OCI-LY7 (cell line): ENCODE measurements around the gene CFAP20. TPM values are rescaled to one million over a fixed set of nuclear protein-coding genes. Genes with fewer than 3 reads are reported as not detected.

Experiments
- BruUV-seq: library from RNA; stranded (reverse); fragments of 400-500 nt; replicated peaks from 2 replicates; lab custom pipeline; 2021; lab: Mats Ljungman, UMichigan
- CTCF ChIA-PET: fragments of 300-600 bp; sonication (Branson Sonifier 250); formaldehyde crosslinking; loops from one replicate; lab custom pipeline; 2022; ENCODE audit warnings: antibody characterized with exemption; ENCODE audit not compliant: unreplicated experiment; lab: Charles Lee
- POLR2A ChIA-PET: fragments of 300-600 bp; sonication (Branson Sonifier 250); formaldehyde crosslinking; loops from one replicate; lab custom pipeline; 2022; ENCODE audit warnings: antibody characterized with exemption; lab: Charles Lee
- DNase-seq: peaks from one replicate; pipeline ENCODE4 v3.0.0-alpha.2; 2015; ENCODE audit warnings: low spot score
- H2AFZ ChIP-seq: fragments of 200-600 bp; sonication (generic), shearing (Covaris generic); 2 replicates; pipeline ENCODE4 v1.6.1; 2014; ENCODE audit warnings: mild to moderate bottlenecking, antibody characterized with exemption, low read length, moderate library complexity
- H3K27ac ChIP-seq: fragments of 200-600 bp; sonication (generic); 2 replicates; pipeline ENCODE4 v1.5.1; 2014; ENCODE audit warnings: mixed run types, low read depth, mild to moderate bottlenecking, moderate library complexity, low read length, inconsistent platforms; ENCODE audit not compliant: poor library complexity, severe bottlenecking
- H3K36me3 ChIP-seq: fragments of 200-600 bp; sonication (generic); 2 replicates; pipeline ENCODE4 v1.6.1; 2014; ENCODE audit warnings: mild to moderate bottlenecking, antibody characterized with exemption, low read length, moderate library complexity, mixed read lengths; ENCODE audit not compliant: insufficient read depth
- H3K4me1 ChIP-seq: fragments of 200-600 bp; sonication (generic); 2 replicates; pipeline ENCODE4 v1.5.1; 2014; ENCODE audit warnings: mild to moderate bottlenecking, low read length; ENCODE audit not compliant: insufficient read depth, poor library complexity, severe bottlenecking
- H3K4me2 ChIP-seq: fragments of 200-600 bp; sonication (generic); 2 replicates; pipeline ENCODE4 v1.6.1; 2014; ENCODE audit warnings: mild to moderate bottlenecking, low read length
- H3K4me3 ChIP-seq: fragments of 200-600 bp; sonication (generic); 2 replicates; pipeline ENCODE4 v1.5.1; 2014; ENCODE audit warnings: mild to moderate bottlenecking, low read depth, low read length; ENCODE audit not compliant: poor library complexity, severe bottlenecking
- H3K79me2 ChIP-seq: fragments of 200-600 bp; sonication (generic); 2 replicates; pipeline ENCODE4 v1.6.1; 2016; ENCODE audit warnings: low read depth, mild to moderate bottlenecking, low read length, moderate library complexity, mixed read lengths; ENCODE audit not compliant: insufficient read depth
- H3K9me2 ChIP-seq: fragments of 200-600 bp; sonication (generic); 2 replicates; pipeline ENCODE4 v1.6.1; 2016; ENCODE audit warnings: mild to moderate bottlenecking, low read length, mixed read lengths; ENCODE audit not compliant: insufficient read depth
- H3K9me3 ChIP-seq: fragments of 200-600 bp; sonication (generic); 2 replicates; pipeline ENCODE4 v1.6.1; 2014; ENCODE audit warnings: mild to moderate bottlenecking, mixed run types, low read length, mixed read lengths
- H4K20me1 ChIP-seq: fragments of 200-600 bp; sonication (generic); 2 replicates; pipeline ENCODE4 v1.6.1; 2014; ENCODE audit warnings: mild to moderate bottlenecking, antibody characterized with exemption, low read length, moderate library complexity, mixed read lengths; ENCODE audit not compliant: insufficient read depth
- CTCF ChIP-seq: fragments of 200-600 bp; sonication (generic); conservative IDR thresholded peaks from 2 replicates; pipeline ENCODE4 v1.5.1; 2014; ENCODE audit warnings: mild to moderate bottlenecking, antibody characterized with exemption, low read length, moderate library complexity, mixed read lengths
- EZH2phosphoT487 ChIP-seq: fragments of 200-600 bp; sonication (generic); IDR thresholded peaks from 2 replicates; pipeline ENCODE4 v1.6.1; 2018; ENCODE audit warnings: low read depth, borderline replicate concordance, mild to moderate bottlenecking, mixed run types, antibody characterized with exemption, low read length, moderate library complexity, mixed read lengths
- intact Hi-C: fragments of 100-400 bp; cut with micrococcal nuclease; formaldehyde crosslinking; loops from one replicate; pipeline ENCODE4 v1.10.0; 2022; ENCODE audit not compliant: unreplicated experiment
- total RNA-seq, 2 experiments: library from RNA; depleted of rRNA in 1 of 2; stranded (reverse); fragments of >200 nt in 1 of 2; shearing (Covaris generic) in 1 of 2; gene quantifications; 2 replicates each; pipeline ENCODE4 v1.2.3, GENCODE V29; 2014 to 2022

Gene CFAP20
- total RNA-seq, 2 experiments from 2014 or later, result 46.4 to 89.2 TPM

DNA sequence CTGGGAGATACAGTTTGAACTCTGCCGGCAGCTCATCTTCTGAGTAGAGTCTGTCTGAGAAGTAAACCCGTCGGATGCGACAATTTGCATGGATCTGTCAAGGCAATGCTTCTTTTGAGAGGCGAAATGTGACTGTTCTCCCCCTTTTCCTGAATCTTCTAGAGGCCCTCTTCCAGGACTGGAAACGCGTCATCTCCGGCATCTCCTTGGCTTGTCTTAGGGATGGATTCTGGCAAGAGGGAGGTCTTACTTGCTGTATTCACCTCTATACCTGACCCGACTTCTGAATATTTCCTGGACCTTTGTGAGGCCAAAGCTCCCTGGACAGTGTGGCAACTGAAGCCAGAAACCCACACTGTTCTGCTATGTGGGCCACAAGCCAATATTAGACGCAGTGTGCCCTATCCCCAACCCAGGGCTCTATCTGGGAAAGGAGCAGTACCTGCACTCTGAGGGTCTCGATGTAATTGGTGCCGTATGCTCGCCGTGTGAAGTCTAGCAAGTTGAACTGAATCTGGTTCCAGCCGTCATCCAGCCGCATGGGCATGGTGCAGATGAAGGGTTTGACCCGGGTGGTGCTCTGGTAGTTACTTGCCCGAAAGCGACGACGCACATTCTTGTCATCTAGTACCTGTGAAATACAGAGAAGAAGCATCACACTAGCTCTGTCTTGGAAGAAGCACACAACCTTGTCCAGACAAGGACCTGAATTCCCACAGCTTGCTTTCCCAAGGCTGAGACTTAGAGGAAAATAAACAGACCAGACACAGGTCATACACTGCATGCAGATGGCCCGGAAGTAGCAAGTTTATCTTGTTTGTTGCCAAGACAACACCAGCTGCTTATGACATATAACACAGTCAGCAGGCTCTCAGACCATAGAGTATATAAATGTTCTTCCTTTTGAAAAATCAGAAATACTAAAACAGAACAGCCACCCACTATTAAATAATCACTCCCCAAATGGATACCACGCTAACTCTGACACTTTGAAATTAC lies 14.1 kb downstream of the CFAP20 start:
- DNase-seq, result no peak
- Histone ChIP-seq H3K4me1 (no peaks in the 10 kb centered on the region), H3K36me3 (peaks cover 43% of the 10 kb centered on the region), H2AFZ (no peak overlapping the region), H3K79me2 (peaks cover 28% of the 10 kb centered on the region), H3K4me2 (no peak overlapping the region), H3K4me3 (no peak overlapping the region), H4K20me1 (peaks cover 3% of the 10 kb centered on the region), H3K9me3 (no peaks in the 10 kb centered on the region), H3K27ac (no peak overlapping the region), H3K9me2 (no peaks in the 10 kb centered on the region)
- ChIA-PET CTCF (no interaction called here), POLR2A (no interaction called here)
- intact Hi-C loops, result no loop called here
- no peak for TF ChIP-seq CTCF
- TF ChIP-seq EZH2phosphoT487, result no peak
- BruUV-seq, result no TSS peak

- Histone ChIP-seq H3K9me2 (no peaks in the 10 kb centered on the region), H3K79me2 (no peaks in the 10 kb centered on the region), H4K20me1 (no peaks in the 10 kb centered on the region), H2AFZ (no peak overlapping the region), H3K9me3 (no peaks in the 10 kb centered on the region), H3K4me2 (no peak overlapping the region), H3K36me3 (peaks cover 37% of the 10 kb centered on the region), H3K4me1 (peaks cover 5% of the 10 kb centered on the region), H3K4me3 (no peak overlapping the region), H3K27ac (no peak overlapping the region)
- TF ChIP-seq EZH2phosphoT487, result no peak
- no peak for TF ChIP-seq CTCF
- no TSS peak for BruUV-seq
- ChIA-PET POLR2A (no interaction called here), CTCF (no interaction called here)
- no peak for DNase-seq
- intact Hi-C loops, result no loop called here
Observed at GRCh38 chr16:58111302-58111627, 17.9 kb downstream of the CFAP20 start.
